Tibial nerve (tissue), 4 donors: Measurements from ENCODE around the gene GABRB1. TPM values are rescaled to one million over a fixed set of nuclear protein-coding genes. Genes with fewer than 3 reads are reported as not detected.

Source experiments
- DNase-seq, 2 donors: peaks; one replicate each; pipeline ENCODE4 v3.0.0-alpha.2; 2019; ENCODE audit warnings: low spot score in 2 of 2
- H3K27ac ChIP-seq, 4 donors: fragments of 200-600 bp; sonication (generic) in 3 of 4; one replicate each; pipeline ENCODE4 v1.5.1; 2017 to 2019; ENCODE audit warnings: mild to moderate bottlenecking in 1 of 4
- H3K27me3 ChIP-seq, 2 donors: fragments of 200-600 bp; sonication (generic) in 1 of 2; one replicate each; pipeline versions ENCODE4 v1.5.1 to v1.6.0; 2017 to 2019
- H3K36me3 ChIP-seq, 3 donors: fragments of 200-600 bp; sonication (generic); one replicate each; pipeline ENCODE4 v1.5.1; 2018 to 2019
- H3K4me1 ChIP-seq, 4 donors: fragments of 200-600 bp; sonication (generic) in 3 of 4; one replicate each; pipeline ENCODE4 v1.5.1; 2017 to 2019
- H3K4me3 ChIP-seq, 4 donors: fragments of 200-600 bp; sonication (generic) in 3 of 4; one replicate each; pipeline ENCODE4 v1.5.1; 2017 to 2019; ENCODE audit warnings: mild to moderate bottlenecking in 1 of 4, moderate library complexity in 1 of 4
- H3K9me3 ChIP-seq, 4 donors: fragments of 200-600 bp; sonication (generic) in 3 of 4; one replicate each; pipeline ENCODE4 v1.5.1; 2017 to 2019
- CTCF ChIP-seq, 5 experiments: fragments of 200-600 bp in 3 of 5; fragments of 450-650 bp in 2 of 5; sonication (generic) in 3 of 5; IDR thresholded peaks; one replicate each; pipeline ENCODE4 v1.5.1; 2016 to 2019; ENCODE audit warnings: antibody characterized with exemption in 5 of 5, mild to moderate bottlenecking in 3 of 5, moderate library complexity in 2 of 5
- EP300 ChIP-seq, 2 donors: sonication (generic); formaldehyde crosslinking; IDR thresholded peaks; one replicate each; pipeline ENCODE4 v1.6.1; 2017; ENCODE audit warnings: antibody characterized with exemption in 2 of 2, mild to moderate bottlenecking in 1 of 2
- POLR2A ChIP-seq, 2 donors: fragments of 450-650 bp; IDR thresholded peaks; one replicate each; pipeline ENCODE4 v1.6.1; 2017; ENCODE audit warnings: antibody characterized with exemption in 2 of 2, mild to moderate bottlenecking in 2 of 2, moderate library complexity in 2 of 2
- WGBS, 2 donors: methylation state at CpG; one replicate each; pipeline ENCODE4 v1.1.5; 2018; 5-methylcytosine and 5-hydroxymethylcytosine counted together
- total RNA-seq, 4 donors: library from RNA; depleted of rRNA; stranded (reverse); fragments of >200 nt; gene quantifications; one replicate each; pipeline ENCODE4 v1.1.0, GENCODE V29; 2016

GABRB1 gene
- total RNA-seq, 4 donors from 2014 or later, result not detected

- H3K27me3 ChIP-seq, result no peaks in the 10 kb centered on the region
- H3K9me3 ChIP-seq, result no peaks in the 10 kb centered on the region
- no peak overlapping the region for H3K27ac ChIP-seq
- H3K4me1 ChIP-seq, result no peaks in the 10 kb centered on the region
- H3K36me3 ChIP-seq, result no peaks in the 10 kb centered on the region
- WGBS, 2 donors, result 68 to 71% methylated on average over 3 of the region's 3 CpGs
- TF ChIP-seq EP300 (IDR thresholded peaks at IDR 0.05), result no peak
- no peak for TF ChIP-seq CTCF (IDR thresholded peaks at IDR 0.05)
- no peak for TF ChIP-seq POLR2A (IDR thresholded peaks at IDR 0.05)
- no peak overlapping the region for H3K4me3 ChIP-seq
- no peak for DNase-seq
These were observed 124.6 kb downstream of the GABRB1 start for GRCh38 chr4:47155919-47156318.

- WGBS, 2 donors, result 62 to 66% methylated on average over 3 of the region's 3 CpGs
- H3K27ac ChIP-seq, result no peak overlapping the region
- H3K4me1 ChIP-seq, result no peaks in the 10 kb centered on the region
These were observed 128.7 kb downstream of the GABRB1 start for GRCh38 chr4:47160095-47160494.

GRCh38 chr4:47167081-47168035 lies 136.0 kb downstream of the GABRB1 start:
- no peak for DNase-seq
- TF ChIP-seq POLR2A (IDR thresholded peaks at IDR 0.05), result no peak
- TF ChIP-seq CTCF (IDR thresholded peaks at IDR 0.05), result no peak
- no peak for TF ChIP-seq EP300 (IDR thresholded peaks at IDR 0.05)
- WGBS, 2 donors, result 68 to 71% methylated on average over 5 of the region's 5 CpGs

More at GRCh38 chr4:47160095-47160494, 128.7 kb downstream of the GABRB1 start:
- no peaks in the 10 kb centered on the region for H3K27me3 ChIP-seq
- no peak for TF ChIP-seq CTCF (IDR thresholded peaks at IDR 0.05)
- TF ChIP-seq EP300 (IDR thresholded peaks at IDR 0.05), result no peak
- TF ChIP-seq POLR2A (IDR thresholded peaks at IDR 0.05), result no peak
- DNase-seq, result no peak
- H3K4me3 ChIP-seq, result no peak overlapping the region
- H3K36me3 ChIP-seq, result no peaks in the 10 kb centered on the region
- H3K9me3 ChIP-seq, result no peaks in the 10 kb centered on the region

GRCh38 chr4:47184083-47184482 lies 152.7 kb downstream of the GABRB1 start:
- Histone ChIP-seq H3K4me1 (no peaks in the 10 kb centered on the region), H3K4me3 (no peak overlapping the region), H3K9me3 (no peaks in the 10 kb centered on the region), H3K36me3 (no peaks in the 10 kb centered on the region), H3K27ac (no peak overlapping the region), H3K27me3 (no peaks in the 10 kb centered on the region)
- no peak for TF ChIP-seq CTCF (IDR thresholded peaks at IDR 0.05)
- TF ChIP-seq EP300 (IDR thresholded peaks at IDR 0.05), result no peak
- TF ChIP-seq POLR2A (IDR thresholded peaks at IDR 0.05), result no peak
- 59 to 62% methylated on average over 5 of the region's 5 CpGs for WGBS, 2 donors
- no peak for DNase-seq

More at GRCh38 chr4:47167081-47168035, 136.0 kb downstream of the GABRB1 start:
- H3K9me3 ChIP-seq, result no peaks in the 10 kb centered on the region
- no peak overlapping the region for H3K27ac ChIP-seq
- H3K4me3 ChIP-seq, result no peak overlapping the region
- H3K36me3 ChIP-seq, result no peaks in the 10 kb centered on the region
- H3K27me3 ChIP-seq, result no peaks in the 10 kb centered on the region
- no peaks in the 10 kb centered on the region for H3K4me1 ChIP-seq

- 88 to 90% methylated on average over 3 of the region's 3 CpGs for WGBS, 2 donors
- no peaks in the 10 kb centered on the region for H3K36me3 ChIP-seq
- H3K9me3 ChIP-seq, result no peaks in the 10 kb centered on the region
- no peak for DNase-seq
- H3K27me3 ChIP-seq, result no peaks in the 10 kb centered on the region
- no peak overlapping the region for H3K27ac ChIP-seq
- H3K4me1 ChIP-seq, result no peaks in the 10 kb centered on the region
- no peak overlapping the region for H3K4me3 ChIP-seq
- TF ChIP-seq CTCF (IDR thresholded peaks at IDR 0.05), result no peak
- TF ChIP-seq EP300 (IDR thresholded peaks at IDR 0.05), result no peak
- TF ChIP-seq POLR2A (IDR thresholded peaks at IDR 0.05), result no peak
These were observed 154.4 kb downstream of the GABRB1 start for GRCh38 chr4:47185761-47186160.
